OCI-M1 (cell line): ENCODE measurements around the gene IL6.
"Not testable (repeated sequence)": the region's sequence is repeated elsewhere in the genome, so short reads cannot be mapped to it uniquely, and the experiment has no call there.

Experiments used
- DNase-seq: peaks from one replicate; lab custom pipeline; 2025; lab: John Stamatoyannopoulos, UW

The IL6 gene

DNA sequence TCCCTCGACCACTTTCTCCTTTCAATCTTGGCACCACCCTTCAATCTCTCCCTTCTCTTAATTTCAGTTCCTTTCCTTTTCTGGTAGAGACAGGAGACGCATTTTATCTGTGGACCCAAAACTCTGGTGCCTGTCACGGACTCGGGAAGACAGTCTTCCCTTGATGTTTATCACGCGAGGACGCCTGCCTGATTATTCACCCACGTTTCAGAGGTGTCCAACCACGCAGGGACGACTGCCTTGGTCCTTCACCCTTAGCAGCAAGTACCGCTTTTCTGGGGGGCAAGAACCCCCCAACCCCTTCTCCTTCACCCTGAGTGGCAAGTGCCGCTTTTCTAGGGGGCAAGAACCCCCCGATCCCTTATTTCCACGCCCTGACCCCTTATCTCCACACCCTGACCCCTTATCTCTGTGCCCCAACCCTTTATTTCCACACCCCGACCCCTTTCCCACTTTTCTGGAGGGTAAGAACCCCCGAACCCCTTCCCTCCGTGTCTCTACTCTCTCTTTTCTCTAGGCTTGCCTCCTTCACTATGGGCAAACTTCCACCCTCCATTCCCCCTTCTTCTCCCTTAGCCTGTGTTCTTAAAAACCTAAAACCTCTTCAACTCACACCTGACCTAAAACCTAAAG lies 22.9 kb upstream of the IL6 start:
- not testable (repeated sequence) for DNase-seq

- not testable (repeated sequence) for DNase-seq
These were observed 22.3 kb upstream of the IL6 start for GRCh38 chr7:22704722-22705121.

DNA sequence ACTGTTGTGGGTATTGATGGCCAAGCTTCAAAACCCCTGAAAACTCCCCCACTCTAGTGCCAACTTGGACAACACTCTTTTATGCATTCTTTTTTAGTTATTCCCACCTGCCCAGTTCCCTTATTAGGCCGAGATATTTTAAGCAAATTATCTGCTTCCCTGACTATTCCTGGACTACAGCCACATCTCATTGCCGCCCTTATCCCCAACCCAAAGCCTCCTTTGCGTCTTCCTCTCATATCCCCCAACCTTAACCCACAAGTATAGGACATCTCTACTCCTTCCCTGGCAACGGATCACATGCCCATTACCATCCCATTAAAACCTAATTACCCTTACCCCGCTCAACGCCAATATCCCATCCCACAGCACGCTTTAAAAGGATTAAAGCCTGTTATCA lies 21.1 kb upstream of the IL6 start:
- DNase-seq = not testable (repeated sequence)

GRCh38 chr7:22707026-22707691 lies 19.8 kb upstream of the IL6 start:
- DNase-seq = not testable (repeated sequence)

DNA sequence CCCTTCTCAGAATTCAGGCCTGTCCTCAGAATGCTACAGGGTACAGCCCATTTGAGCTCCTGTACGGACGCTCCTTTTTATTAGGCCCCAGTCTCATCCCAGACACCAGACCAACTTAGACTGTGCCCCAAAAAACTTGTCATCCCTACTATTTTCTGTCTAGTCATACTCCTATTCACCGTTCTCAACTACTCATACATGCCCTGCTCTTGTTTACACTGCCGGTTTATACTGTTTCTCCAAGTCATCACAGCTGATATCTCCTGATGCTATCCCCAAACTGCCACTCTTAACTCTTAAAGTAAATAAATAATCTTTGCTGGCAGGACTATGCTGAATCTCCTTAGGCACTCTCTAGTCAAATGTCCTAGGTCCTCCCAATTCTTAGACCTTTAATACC lies 18.8 kb upstream of the IL6 start:
- not testable (repeated sequence) for DNase-seq

GRCh38 chr7:22708677-22709061 lies 18.3 kb upstream of the IL6 start:
- DNase-seq = not testable (repeated sequence)

DNA sequence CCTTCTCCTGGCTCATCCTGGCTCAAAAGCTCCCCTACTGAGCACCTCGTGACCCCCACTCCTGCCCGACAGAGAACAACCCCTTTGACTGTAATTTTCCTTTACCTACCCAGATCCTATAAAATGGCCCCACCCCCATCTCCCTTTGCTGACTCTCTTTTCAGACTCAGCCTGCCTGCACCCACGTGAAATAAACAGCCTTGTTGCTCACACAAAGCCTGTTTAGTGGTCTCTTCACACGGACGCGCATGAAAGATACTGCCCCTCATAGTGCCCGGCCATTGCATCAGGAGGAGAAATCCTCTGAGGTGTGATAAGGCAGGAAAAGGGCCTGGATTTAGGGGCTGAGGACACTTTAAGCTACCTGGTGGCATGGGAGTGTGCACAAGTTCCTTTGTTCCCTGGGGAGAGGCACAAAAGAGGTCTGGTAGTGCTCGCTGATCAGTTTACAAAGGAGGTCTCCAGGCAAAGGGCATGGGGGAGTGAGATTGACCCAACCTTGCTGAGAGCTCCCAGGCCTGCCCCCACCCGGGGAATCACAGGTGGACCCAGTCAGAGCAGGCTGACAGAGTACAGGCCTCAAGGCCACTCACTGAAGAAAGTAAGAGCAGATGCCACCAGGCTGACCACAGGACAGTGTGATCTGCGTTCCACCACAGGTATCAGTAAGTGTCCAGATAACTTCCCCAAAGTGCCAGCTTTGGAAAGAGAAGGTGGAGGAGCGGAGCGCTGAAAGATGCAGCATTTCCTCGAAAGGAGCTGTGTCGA lies 17.8 kb upstream of the IL6 start:
- DNase-seq = not testable (repeated sequence)

GRCh38 chr7:22709857-22710256 lies 17.1 kb upstream of the IL6 start:
- no peak for DNase-seq

GRCh38 chr7:22712999-22713398 lies 14.0 kb upstream of the IL6 start:
- DNase-seq = no peak

DNA sequence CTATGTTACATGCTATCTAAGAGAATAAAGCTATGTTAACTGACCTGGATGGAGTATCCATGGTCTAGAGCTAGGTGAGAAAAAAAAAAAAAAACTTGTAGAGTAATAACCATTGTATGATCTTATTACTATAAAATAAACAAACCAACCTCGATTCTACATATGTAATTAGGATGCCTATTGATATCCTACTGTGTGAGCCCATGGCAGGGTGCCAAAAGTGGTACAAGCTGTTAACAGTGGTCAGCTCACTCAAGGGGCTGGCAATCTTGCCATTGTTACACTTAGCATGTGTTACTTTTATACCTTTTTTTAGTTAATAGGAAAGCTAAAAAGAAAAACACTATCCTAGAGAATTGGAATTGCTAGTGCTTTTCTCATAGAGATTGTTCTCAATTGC lies 13.5 kb upstream of the IL6 start:
- DNase-seq = no peak

GRCh38 chr7:22715969-22716368 lies 11.0 kb upstream of the IL6 start:
- peak; percentile 38 for DNase-seq

- no peak for DNase-seq
These were observed 9.2 kb upstream of the IL6 start for GRCh38 chr7:22717760-22718159.

DNA sequence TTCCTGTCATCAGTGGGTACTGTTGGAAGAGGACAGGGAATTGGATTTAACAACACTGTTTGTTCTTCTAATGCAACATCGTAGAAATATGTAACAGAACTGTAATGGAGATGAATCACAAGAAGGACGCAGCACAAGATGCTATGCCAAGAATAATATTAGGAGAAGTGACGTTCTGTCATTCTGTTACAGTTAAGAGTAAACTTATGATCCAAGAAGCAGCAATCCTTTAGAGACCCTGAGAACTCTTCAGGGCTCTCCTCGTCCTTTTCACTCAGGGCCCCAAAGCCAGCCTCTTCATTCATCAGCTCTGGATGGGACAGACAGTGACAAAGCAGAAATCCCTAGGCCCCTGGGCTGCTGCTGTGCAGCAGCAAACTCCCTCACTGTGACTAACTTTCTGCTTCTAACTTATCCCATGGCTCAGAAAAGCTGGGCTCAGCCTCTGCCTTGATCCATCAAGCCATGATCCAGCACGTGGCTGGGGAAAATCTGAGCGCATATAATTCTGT lies 8.7 kb upstream of the IL6 start:
- DNase-seq = no peak

- DNase-seq = no peak
These were observed 8.0 kb upstream of the IL6 start for GRCh38 chr7:22718911-22719420.

GRCh38 chr7:22720791-22721786 lies 5.9 kb upstream of the IL6 start:
- no peak for DNase-seq

DNA sequence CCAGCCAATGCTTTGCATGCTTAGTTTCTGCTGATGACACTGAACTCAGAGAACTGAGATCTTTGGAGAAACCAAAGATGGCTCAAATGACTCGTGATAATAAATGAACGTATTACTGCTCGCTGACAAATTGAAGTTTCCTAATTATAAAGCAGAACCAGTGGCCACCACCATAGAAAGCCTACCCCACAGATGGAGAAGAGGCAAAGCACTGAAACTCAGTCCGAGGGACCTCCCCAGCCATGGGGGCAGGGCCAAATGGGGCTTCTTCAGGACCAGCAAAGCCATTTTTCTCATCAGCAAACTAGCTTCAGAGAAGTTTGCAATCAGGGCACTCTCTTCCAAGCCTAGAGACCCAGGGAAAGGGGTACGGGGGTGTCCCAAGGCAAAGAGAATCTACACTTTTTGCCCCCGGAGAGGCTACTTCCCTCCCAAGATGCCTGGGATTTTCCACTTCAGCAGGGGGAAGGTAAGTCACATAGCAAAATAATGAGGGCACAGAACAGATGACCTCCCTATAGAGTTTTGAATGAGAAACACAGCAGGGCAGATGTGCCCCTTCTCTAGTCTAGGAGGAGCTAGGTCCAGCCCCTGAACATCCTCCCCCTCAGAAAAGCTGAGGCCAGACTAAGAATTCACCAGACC lies 4.3 kb upstream of the IL6 start:
- no peak for DNase-seq

- peak; percentile 76 for DNase-seq
These were observed 3.8 kb upstream of the IL6 start for GRCh38 chr7:22723181-22723601.

DNA sequence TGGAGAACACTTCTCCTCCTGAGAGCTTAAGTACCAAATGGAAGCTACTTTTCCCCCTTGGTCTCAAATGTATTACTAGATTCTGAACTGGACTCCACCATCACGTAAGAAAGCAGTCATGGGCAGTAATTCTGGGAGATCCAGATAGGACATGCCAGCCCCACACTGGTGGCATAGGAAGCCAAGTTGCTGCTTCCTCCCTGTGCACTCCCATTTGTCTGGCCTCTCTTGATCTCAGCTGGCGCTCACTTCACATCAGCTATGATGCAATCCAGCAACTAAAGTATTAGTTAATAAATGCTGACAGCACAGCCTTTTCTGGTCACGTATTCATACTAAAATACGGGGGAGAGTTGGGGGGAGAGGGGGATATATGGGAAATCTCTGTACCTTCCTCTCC lies 3.4 kb upstream of the IL6 start:
- no peak for DNase-seq

DNA sequence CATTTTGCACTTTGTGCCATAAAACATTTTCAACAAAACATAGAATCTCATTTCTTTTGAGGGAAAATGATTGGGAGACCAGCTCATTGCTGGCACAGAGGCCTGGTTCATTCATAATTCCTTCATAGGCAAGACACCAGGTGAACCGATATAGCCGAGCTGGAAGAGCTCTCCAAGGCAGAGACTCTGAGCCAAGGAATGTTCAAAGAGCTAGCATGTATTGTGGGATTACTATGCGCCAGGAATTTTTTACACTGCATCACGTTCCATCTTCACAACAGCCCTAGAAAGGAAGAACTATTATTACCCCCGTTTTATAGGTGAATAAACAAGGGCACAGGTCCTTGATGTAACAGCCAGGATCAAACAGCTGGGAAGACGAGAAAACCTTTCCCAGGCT lies 2.1 kb upstream of the IL6 start:
- no peak for DNase-seq

DNA sequence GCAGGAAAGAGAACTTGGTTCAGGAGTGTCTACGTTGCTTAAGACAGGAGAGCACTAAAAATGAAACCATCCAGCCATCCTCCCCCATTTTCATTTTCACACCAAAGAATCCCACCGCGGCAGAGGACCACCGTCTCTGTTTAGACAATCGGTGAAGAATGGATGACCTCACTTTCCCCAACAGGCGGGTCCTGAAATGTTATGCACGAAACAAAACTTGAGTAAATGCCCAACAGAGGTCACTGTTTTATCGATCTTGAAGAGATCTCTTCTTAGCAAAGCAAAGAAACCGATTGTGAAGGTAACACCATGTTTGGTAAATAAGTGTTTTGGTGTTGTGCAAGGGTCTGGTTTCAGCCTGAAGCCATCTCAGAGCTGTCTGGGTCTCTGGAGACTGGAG lies 1.4 kb upstream of the IL6 start:
- DNase-seq = peak; percentile 66

- peak; percentile 73 for DNase-seq
These were observed 574 bp upstream of the IL6 start for GRCh38 chr7:22726345-22726906.
